Liver (tissue), 9 donors: ENCODE results near the gene CLEC17A. TPM values are rescaled to one million over a fixed set of nuclear protein-coding genes. Genes with fewer than 3 reads are reported as not detected.
A peak's percentile ranks its signal among the peaks of the same experiment; 100 is the strongest.

Experiments
- DNase-seq: peaks from one replicate; pipeline ENCODE4 v3.0.0-alpha.2; 2017; ENCODE audit warnings: low spot score
- H3K27ac ChIP-seq, 2 donors: one replicate each; pipeline ENCODE4 v1.7.0; 2013; ENCODE audit warnings: inconsistent platforms in 2 of 2, low read length in 2 of 2, control low read depth in 1 of 2, low read depth in 1 of 2, mild to moderate bottlenecking in 1 of 2
- H3K27me3 ChIP-seq, 4 donors: one replicate each; pipeline versions ENCODE4 v1.6.1 to v1.7.0; 2013; ENCODE audit warnings: low read length in 3 of 4, inconsistent platforms in 1 of 4, mild to moderate bottlenecking in 1 of 4, moderate library complexity in 1 of 4; ENCODE audit not compliant: control insufficient read depth in 4 of 4, insufficient read depth in 4 of 4
- H3K36me3 ChIP-seq, 4 donors: one replicate each; pipeline versions ENCODE4 v1.6.1 to v1.7.0; 2013; ENCODE audit warnings: low read length in 3 of 4, mild to moderate bottlenecking in 3 of 4, low read depth in 1 of 4, moderate library complexity in 1 of 4; ENCODE audit not compliant: control insufficient read depth in 4 of 4, insufficient read depth in 3 of 4
- H3K4me1 ChIP-seq, 4 donors: one replicate each; pipeline versions ENCODE4 v1.6.1 to v1.7.0; 2013; ENCODE audit warnings: low read length in 3 of 4, mild to moderate bottlenecking in 3 of 4, moderate library complexity in 1 of 4; ENCODE audit not compliant: control insufficient read depth in 4 of 4, insufficient read depth in 4 of 4
- H3K4me3 ChIP-seq, 3 donors: one replicate each; pipeline versions ENCODE4 v1.6.1 to v1.7.0; 2013; ENCODE audit warnings: low read length in 3 of 3, control low read depth in 1 of 3, low read depth in 1 of 3, mild to moderate bottlenecking in 1 of 3
- H3K9ac ChIP-seq, 2 donors: one replicate each; pipeline ENCODE4 v1.7.0; 2013; ENCODE audit warnings: low read length in 2 of 2, mild to moderate bottlenecking in 2 of 2, moderate library complexity in 2 of 2, control low read depth in 1 of 2, low read depth in 1 of 2
- H3K9me3 ChIP-seq, 4 donors: one replicate each; pipeline versions ENCODE4 v1.6.1 to v1.7.0; 2013; ENCODE audit warnings: low read length in 3 of 4; ENCODE audit not compliant: control insufficient read depth in 4 of 4
- CTCF ChIP-seq: fragments of 150-350 bp; IDR thresholded peaks from 2 replicates; pipeline ENCODE4 v1.5.1; 2017; ENCODE audit warnings: improper control_type of control experiment, low read depth, low read length; ENCODE audit not compliant: missing input control
- EGR1 ChIP-seq, 2 donors: IDR thresholded peaks; 2 replicates each; pipeline ENCODE4 v1.6.1; 2016 to 2018; ENCODE audit warnings: antibody characterized with exemption in 2 of 2, low read depth in 2 of 2
- FOXA1 ChIP-seq: IDR thresholded peaks from 2 replicates; pipeline ENCODE4 v1.6.1; 2016; ENCODE audit warnings: antibody characterized with exemption
- FOXA2 ChIP-seq: IDR thresholded peaks from 2 replicates; pipeline ENCODE4 v1.6.1; 2016; ENCODE audit warnings: antibody characterized with exemption
- GABPA ChIP-seq, 2 donors: IDR thresholded peaks in 1 of 2; conservative IDR thresholded peaks in 1 of 2; 2 replicates each; pipeline ENCODE4 v1.6.1; 2016; ENCODE audit warnings: antibody characterized with exemption in 2 of 2, mild to moderate bottlenecking in 1 of 2, moderate library complexity in 1 of 2
- HNF4A ChIP-seq, 2 donors: conservative IDR thresholded peaks; 2 replicates each; pipeline ENCODE4 v1.6.1; 2016; ENCODE audit warnings: antibody characterized with exemption in 2 of 2, mild to moderate bottlenecking in 2 of 2
- HNF4G ChIP-seq: IDR thresholded peaks from 2 replicates; pipeline ENCODE4 v1.6.1; 2016; ENCODE audit warnings: antibody characterized with exemption
- JUND ChIP-seq, 2 donors: IDR thresholded peaks; 2 replicates each; pipeline ENCODE4 v1.6.1; 2016; ENCODE audit warnings: antibody characterized with exemption in 2 of 2
- MAX ChIP-seq: IDR thresholded peaks from 2 replicates; pipeline ENCODE4 v1.6.1; 2016; ENCODE audit warnings: antibody characterized with exemption
- NR2F2 ChIP-seq: IDR thresholded peaks from 2 replicates; pipeline ENCODE4 v1.6.1; 2016; ENCODE audit warnings: antibody characterized with exemption
- RAD21 ChIP-seq, 2 donors: IDR thresholded peaks; 2 replicates each; pipeline ENCODE4 v1.6.1; 2016; ENCODE audit warnings: antibody characterized with exemption in 2 of 2, mild to moderate bottlenecking in 2 of 2
- RXRA ChIP-seq, 2 donors: IDR thresholded peaks; 2 replicates each; pipeline ENCODE4 v1.6.1; 2017 to 2018; ENCODE audit warnings: antibody characterized with exemption in 2 of 2, mild to moderate bottlenecking in 1 of 2
- SP1 ChIP-seq: IDR thresholded peaks from 2 replicates; pipeline ENCODE4 v1.6.1; 2018; ENCODE audit warnings: antibody characterized with exemption, mild to moderate bottlenecking
- YY1 ChIP-seq: IDR thresholded peaks from 2 replicates; pipeline ENCODE4 v1.6.1; 2016; ENCODE audit warnings: antibody characterized with exemption, mild to moderate bottlenecking
- ZBTB33 ChIP-seq: IDR thresholded peaks from 2 replicates; pipeline ENCODE4 v1.6.1; 2016; ENCODE audit warnings: antibody characterized with exemption
- WGBS: extraction: QIAGEN DNeasy Blood & Tissue Kit; methylation state at CpG from one replicate; pipeline ENCODE4 v1.1.7; 2013; 5-methylcytosine and 5-hydroxymethylcytosine counted together
- polyA plus RNA-seq, 2 donors: library from polyadenylated mRNA; stranded (reverse) in 1 of 2; unstranded in 1 of 2; fragments of 200-250 nt in 1 of 2; fragments of >200 nt in 1 of 2; fragmentation: Nextera tagmentation in 1 of 2; extraction: Ambion mirVana in 1 of 2; gene quantifications; one replicate each; pipeline versions ENCODE4 v1.2.1 to v1.2.3, GENCODE V29; 2013 to 2015
- total RNA-seq, 2 donors: library from RNA; depleted of rRNA; stranded (reverse); fragments of >200 nt; gene quantifications; one replicate each; pipeline ENCODE4 v1.2.3, GENCODE V29; 2014
- TF ChIP-seq, protein P1 (sequence below): IDR thresholded peaks from 2 replicates; pipeline ENCODE4 v1.6.1; 2016; ENCODE audit warnings: antibody characterized with exemption
- donor health status: healthy.
- donor health status: healthy.
- donor health status: healthy.
- donor health status: healthy.
- donor health status: healthy.

Gene CLEC17A
- total and polyA plus RNA-seq, 4 donors: 0.22 to 0.28 TPM; not detected in 2

- TF ChIP-seq CTCF (no peak), JUND (IDR thresholded peaks at IDR 0.05) (no peak)
Measured at GRCh38 chr19:14544047-14544446, 38.8 kb upstream of the CLEC17A start (continued).

GRCh38 chr19:14544977-14545715 is 37.7 kb upstream of the CLEC17A start:
- Histone ChIP-seq H3K27ac (peak overlapping the region; percentile 60 to 82), H3K9me3 (no peaks in the 10 kb centered on the region), H3K4me3 (no peak overlapping the region), H3K4me1 (peaks cover 3 to 26% (median 16%) of the 10 kb centered on the region in 4 donors), H3K9ac (no peak overlapping the region), H3K36me3 (no peaks in the 10 kb centered on the region), H3K27me3 (no peaks in the 10 kb centered on the region)
- WGBS: 64% methylated on average over 21 of the region's 21 CpGs
- TF ChIP-seq RAD21 (IDR thresholded peaks at IDR 0.05) (peak in 1 of 2 donors; percentile 12), SP1 (peak; percentile 68), NR2F2 (no peak), YY1 (peak; percentile 53), MAX (no peak), CTCF (no peak), RXRA (IDR thresholded peaks at IDR 0.05) (peak; percentile 23 to 62), ZBTB33 (no peak), JUND (IDR thresholded peaks at IDR 0.05) (no peak), HNF4G (peak; percentile 41), HNF4A (conservative IDR thresholded peaks at IDR 0.05) (peak; percentile 72 to 75)
- TF ChIP-seq, protein P1, sequence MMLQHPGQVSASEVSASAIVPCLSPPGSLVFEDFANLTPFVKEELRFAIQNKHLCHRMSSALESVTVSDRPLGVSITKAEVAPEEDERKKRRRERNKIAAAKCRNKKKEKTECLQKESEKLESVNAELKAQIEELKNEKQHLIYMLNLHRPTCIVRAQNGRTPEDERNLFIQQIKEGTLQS: no peak
- DNase-seq: no peak

- no peaks in the 10 kb centered on the region for H3K9me3 ChIP-seq
- peak overlapping the region; percentile 60 to 82 for H3K27ac ChIP-seq
- no peak for DNase-seq
- WGBS: 64% methylated on average over 9 of the region's 9 CpGs
- peaks cover 4 to 30% (median 22%) of the 10 kb centered on the region in 4 donors for H3K4me1 ChIP-seq
- H3K27me3 ChIP-seq: no peaks in the 10 kb centered on the region
- no peak overlapping the region for H3K4me3 ChIP-seq
- peak overlapping the region in 1 of 2 donors; percentile 30 for H3K9ac ChIP-seq
- H3K36me3 ChIP-seq: no peaks in the 10 kb centered on the region
- TF ChIP-seq GABPA (IDR thresholded peaks at IDR 0.05 in 1 of 2, conservative IDR thresholded peaks at IDR 0.05 in 1 of 2) (no peak), HNF4G (no peak), RAD21 (IDR thresholded peaks at IDR 0.05) (no peak), HNF4A (conservative IDR thresholded peaks at IDR 0.05) (no peak), JUND (IDR thresholded peaks at IDR 0.05) (no peak), EGR1 (IDR thresholded peaks at IDR 0.05; ENCODE audit: low read depth in 2 of 2) (no peak), ZBTB33 (no peak), MAX (no peak), FOXA2 (no peak), RXRA (IDR thresholded peaks at IDR 0.05) (no peak), FOXA1 (no peak), YY1 (no peak), SP1 (no peak)
- TF ChIP-seq, protein P1: no peak
Measured at GRCh38 chr19:14545716-14546082, 37.2 kb upstream of the CLEC17A start.
